NCI-H748 treated with DMSO at 0.1 percent for 48 hours (cell line): ENCODE measurements around the gene KLK11.
"Not testable (repeated sequence)": the region's sequence is repeated elsewhere in the genome, so short reads cannot be mapped to it uniquely, and the experiment has no call there.

Source experiments
- DNase-seq: peaks from one replicate; lab custom pipeline; 2025; lab: John Stamatoyannopoulos, UW

KLK11 gene

DNA sequence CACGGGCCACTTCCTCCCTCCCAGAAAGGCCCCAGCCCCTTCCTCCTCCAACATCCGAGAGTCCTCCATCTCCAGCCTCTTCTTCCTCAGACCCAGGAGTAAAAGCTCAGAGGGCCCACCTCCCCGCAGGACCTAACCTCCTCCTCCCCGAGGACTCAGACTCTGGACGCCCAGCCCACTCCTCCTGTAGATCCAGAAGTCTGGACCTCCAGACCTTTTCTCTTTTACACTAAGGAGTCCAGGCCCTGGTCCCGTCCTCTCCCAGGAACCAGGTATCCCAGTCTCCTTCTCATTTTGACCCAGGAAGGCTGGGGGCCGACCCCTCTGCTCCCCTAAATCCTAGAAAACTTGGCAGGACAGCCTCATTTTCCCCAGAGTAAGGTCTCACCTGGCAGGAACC, 23.1 kb downstream of the KLK11 start:
- no peak for DNase-seq

DNA sequence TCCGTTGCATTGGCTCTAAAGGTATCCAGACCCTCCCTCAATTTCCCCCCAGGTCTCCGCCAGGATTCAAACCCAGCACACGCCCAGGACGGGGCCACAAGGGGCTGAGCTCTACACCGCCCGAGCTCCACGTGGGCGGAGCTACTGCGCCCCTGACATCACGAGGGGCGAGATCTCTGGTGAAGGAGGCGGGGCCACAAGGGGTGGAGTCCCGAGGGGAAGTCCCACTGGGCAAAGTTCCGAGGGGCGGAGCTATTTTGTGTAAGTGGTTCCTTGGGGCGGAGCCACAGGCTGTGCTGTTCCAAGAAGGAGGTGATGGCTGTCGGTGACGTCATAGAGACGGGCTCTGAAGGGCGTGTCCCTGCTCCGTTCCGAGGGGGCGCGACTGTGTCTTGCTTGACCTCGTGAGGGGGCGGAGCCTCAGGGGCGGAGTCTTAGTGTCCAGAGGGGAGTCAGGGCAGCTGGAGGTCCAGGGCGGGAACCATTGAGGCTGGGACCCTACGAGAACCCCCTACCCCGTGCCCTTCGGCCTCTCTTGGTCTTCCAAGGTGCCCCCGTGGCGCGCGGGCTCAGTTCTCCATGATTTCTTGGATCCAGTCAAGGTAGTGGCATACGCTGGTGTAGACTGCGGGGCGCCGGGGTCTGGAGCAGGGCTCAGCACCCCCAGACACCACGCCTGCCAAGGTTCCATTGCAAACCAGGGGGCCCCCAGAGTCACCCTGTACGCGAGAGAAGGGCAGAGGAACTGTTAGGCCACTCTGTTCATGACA, 23.7 kb downstream of the KLK11 start:
- DNase-seq: no peak

DNA sequence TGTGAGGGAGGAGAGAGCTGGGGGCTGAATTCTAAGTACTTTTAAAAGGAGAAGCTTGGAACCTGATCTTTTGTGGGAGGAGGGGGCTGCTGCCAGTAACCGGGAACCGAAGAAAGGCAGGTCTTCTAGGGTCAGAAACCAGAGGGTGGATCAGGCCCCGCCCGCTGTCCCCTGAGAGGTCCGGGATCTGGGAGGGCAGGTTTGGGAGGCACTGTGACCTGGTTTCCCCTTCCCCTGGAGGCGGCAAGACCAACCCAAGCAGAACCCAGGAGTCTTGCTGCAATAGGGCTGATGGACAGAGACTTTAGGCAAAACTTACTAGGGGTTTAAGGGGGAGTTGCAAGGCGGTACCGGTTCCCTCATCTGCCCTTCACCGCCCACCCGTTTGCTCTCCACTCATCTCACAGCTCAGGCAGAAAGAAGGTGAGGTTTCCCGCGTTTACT, 24.3 kb downstream of the KLK11 start:
- no peak for DNase-seq

DNA sequence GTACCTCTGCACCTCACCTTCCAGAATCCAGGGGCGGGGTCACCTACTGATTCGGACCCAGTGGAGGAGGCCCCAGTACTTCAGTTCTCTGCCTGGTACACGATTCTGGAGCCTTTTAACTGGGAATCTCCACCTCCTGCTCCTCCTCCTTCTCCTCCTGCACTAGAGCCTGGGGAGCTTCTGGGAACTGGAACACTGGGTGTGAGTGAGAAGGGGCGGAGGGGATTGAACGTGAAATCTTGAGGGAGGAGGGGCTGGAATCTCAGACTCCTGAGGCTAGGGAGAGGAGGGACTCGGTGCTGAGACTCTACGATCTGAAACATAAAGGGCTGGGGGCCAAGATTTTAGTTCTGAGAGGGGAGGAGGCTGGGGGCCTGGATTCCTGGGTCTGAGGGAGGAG, 24.9 kb downstream of the KLK11 start, which contains the start of gene KLK8:
Gene KLK8 (minus strand): TSS at position 90 of the 400 bp plus-strand sequence. CDS start 437 bp downstream, outside the sequence.
- no peak for DNase-seq

DNA sequence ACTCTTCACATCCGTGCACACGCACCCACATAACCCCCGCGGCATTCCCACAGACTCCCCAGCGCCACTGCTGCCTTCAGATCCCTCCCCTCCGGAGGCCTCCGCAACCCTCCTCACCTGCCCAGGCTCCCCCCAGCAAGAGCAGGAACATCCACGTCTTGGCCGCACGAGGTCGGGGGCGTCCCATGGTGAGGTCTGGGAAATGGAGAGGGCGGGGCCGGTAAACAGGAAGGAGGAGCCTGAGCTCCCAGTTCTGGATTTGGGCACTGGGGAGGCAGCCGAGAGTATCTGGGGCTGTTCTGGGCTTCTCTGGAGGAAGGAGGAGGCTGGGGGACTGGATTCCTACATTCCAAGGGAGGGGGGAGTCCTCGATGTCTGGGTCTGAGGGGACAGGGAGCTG, 25.4 kb downstream of the KLK11 start:
- DNase-seq: no peak

DNA sequence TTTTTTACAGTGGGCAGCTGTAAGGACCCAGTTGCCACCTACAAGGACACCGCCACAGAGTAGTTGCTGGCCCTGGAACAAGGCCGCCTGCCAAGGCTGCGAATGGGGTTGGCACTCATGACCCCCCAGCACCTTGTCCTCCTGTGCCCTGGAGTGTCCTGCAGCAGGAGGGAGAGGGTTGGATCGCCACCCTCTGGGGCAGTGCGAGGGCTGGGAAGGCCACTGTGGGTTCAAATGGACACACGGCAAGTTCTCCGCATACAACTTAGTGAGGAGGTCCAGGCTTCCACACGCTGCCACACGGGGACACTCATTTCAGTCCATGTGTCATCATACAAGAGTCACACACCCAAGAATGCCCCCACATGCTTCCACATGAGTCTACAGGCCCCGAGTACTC, 26.0 kb downstream of the KLK11 start:
- DNase-seq: no peak

DNA sequence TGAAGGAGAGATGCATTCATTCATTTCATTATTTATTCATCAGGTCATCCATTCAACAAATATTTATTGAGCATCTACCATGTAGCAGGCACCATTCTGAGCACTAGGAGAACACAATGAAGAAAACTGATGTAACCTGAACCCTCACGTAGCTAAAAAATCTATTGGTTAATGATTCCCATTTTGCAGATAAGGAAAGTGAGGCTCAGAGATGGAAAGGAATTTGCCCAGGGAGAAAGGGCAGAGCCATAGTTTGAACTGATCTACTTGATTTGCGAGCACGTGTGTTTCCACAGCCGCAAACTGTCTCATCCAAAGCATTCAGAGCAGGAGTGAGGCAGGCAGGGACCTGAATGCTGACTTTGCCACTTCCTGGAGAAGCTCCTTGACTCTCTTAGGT, 27.7 kb downstream of the KLK11 start:
- no peak for DNase-seq

DNA sequence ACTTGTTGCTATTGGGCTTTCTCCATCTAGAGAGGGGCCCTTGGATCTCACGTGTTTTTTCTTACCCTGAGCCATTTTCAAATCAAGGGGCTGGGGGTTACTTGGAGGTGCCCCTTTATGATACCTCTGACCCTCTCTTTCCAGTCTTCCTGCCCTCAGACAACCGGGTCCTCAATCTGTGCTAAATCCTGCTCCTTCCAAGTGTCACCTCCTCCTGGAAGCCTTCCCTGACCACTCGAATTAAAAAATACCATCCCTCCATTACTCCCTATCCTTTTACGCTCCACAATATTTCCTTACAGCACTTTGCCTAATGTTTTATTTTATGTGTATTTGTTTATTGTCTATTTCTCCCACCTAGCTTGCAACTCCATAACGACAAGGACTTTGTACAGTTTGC, 28.4 kb downstream of the KLK11 start:
- no peak for DNase-seq

DNA sequence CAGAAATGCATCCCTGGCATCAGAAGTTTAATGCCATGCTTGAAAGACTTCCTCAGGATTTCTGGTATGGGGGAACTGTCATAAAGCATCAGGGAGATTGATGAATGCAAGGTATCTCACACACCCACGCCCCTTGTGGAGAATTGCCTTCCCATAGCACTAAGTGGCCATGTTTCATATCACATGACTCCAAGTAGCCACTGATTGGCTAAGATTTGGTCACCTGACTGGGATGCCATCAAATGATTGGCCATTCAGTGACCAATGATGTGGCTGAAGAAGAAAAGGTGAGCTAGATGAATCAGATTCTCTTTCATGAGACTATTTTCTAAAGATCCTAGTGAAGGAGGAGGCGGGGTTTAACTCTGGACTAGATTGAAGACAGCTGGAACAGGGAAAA, 32.3 kb downstream of the KLK11 start:
- DNase-seq: no peak

DNA sequence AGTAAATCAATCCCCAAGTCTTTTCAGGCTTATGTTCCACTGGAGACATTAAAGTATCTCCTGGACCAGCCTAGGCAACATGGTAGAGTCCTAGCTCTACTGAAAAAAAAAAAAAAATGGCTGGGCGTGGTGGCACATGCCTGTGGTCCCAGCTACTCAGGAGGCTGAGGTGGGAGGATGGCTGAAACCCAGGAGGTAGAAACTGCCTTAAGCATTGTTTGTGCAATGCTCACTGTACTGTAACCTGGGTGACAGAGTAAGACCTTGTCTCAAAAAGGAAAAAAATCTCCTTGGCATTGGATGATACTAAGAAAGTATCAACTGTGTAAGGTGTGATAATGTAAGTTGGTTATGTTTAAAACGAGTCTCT, 33.8 kb downstream of the KLK11 start:
- no peak for DNase-seq

DNA sequence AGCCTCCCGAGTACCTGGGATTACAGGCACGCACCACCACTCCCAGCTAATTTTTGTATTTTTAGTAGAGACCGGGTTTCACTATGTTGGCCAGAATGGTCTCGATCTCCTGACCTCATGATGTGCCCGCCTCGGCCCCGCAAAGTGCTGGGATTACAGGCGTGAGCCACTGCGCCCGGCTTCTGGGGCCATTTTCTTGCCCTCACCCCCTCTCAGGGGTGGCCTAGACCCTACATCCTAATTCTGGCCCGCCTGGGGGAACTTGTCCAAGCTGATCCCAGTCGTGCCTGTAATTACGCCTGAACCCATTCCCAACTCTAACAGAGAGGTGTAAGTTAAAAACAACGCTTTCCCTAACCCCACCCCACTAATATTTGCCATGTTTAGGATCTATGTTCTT, 42.0 kb downstream of the KLK11 start:
- DNase-seq: not testable (repeated sequence)

DNA sequence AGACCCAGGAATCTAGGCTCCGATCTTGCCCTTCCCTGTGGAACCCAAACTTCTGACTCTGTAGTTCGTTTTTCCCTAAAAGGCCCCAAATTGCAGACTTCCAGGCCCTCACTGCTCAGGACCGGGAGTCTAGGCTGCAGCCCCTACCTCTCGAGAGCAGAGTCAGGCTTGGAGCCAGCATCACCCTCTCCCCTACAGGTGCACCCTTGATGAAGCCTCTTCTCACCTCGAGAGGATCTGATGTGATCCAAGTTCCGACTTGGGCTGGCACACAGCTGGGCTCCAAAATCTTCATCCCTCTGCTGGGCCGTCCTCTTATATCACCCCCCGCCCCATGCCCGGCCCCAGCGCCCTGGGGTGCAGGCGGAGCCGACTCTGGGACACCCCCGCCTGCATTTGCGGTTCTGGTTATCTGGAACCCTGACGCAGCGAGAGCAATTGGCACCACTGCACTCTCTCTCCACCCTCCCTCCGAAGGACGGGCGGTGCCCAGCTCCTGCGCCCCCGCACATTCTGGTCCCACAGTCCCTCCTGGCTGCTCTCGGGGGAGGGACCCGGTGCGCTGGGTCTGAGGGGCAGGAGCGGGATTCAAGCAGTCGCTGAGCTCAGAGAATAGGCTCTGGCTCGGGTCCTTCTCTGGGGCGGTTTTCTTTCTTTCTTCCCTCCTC, 42.7 kb downstream of the KLK11 start, which contains the start of gene KLK7:
Gene KLK7 (minus strand): TSS at position 293 of the 668 bp plus-strand sequence. CDS start 1,518 bp downstream, outside the sequence.
- DNase-seq: no peak

DNA sequence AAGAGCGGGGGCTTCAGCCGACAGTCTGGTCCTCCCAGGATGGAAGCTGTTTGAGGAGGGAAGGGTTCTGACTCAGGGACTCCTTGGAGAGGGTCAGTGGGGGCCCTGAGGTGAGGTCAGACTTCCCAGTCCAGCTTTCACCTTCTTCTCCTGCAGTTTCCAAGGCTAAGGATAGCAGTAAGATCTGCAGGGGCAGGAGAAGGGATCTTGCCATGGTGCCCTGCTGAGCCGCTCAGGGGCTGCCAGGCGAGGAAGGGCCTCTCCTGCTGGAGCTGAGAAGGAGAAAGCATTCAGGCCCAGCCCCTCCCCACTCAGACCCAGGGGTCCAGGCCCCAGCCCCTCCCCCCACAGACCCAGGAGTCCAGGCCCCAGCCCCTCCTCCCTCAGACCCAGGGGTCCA, 44.2 kb downstream of the KLK11 start:
- DNase-seq: no peak

DNA sequence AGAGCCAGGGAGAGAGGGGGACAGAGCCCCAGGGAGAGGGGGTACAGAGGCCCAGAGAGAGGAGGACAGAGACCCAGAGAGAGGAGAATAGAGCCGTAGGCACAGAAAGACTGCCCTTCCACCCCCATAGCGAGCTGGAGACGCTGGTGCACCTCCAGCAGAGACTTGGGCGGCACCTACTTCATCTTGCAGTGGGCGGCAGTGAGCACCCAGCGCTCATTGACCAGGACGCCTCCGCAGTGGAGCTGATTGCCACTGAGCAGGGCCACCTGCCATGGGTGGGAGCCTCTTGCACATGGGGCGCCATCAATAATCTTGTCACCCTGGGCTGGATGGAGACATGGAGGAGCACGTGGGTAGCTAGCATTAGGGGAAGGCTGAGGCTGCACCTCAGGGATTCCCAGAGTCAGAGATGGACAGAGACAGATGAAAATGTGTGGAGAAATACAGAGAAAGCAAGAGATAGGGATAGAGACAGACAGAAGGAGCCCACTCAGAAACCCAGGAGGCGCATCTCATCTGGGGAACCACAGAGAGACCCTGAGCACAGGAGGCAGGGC, 44.7 kb downstream of the KLK11 start:
- no peak for DNase-seq

DNA sequence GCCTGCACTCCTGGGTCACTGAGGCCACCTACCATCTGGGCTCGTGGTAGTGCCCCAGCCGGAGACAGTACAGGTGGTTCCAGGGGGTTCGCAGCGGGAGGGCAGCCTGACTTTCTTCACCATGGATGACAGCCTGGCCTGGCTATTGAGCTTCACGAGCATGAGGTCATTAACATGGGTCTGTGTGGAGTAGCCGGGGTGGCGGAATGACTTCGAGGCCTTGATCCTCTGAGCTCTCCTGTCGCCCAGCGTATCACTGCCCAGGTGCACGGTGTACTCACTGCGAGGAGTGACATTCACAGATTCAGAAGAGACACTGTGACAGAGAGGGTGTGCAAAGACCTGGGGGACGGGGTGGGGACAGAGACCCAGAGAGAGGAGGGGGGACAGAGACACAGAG, 46.2 kb downstream of the KLK11 start:
- DNase-seq: no peak

DNA sequence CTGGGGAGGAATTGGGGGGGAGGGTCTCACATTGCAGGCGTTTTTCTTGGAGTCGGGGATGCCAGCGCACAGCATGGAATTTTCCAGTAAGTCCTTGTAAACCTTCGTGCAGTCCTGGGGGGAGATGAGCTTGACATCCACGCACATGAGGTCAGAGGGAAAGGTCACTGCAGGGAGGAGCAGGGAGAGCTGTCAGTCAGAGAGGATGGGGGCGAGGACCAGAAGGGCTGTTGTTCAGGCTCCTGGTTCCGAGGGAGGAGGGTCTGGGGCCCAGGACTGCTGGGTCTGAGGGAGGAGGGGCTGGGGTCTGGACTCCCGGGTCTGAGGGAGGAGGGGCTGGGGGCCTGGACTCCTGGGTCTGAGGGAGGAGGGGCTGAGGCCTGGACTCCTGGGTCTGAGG, 46.7 kb downstream of the KLK11 start:
- no peak for DNase-seq

DNA sequence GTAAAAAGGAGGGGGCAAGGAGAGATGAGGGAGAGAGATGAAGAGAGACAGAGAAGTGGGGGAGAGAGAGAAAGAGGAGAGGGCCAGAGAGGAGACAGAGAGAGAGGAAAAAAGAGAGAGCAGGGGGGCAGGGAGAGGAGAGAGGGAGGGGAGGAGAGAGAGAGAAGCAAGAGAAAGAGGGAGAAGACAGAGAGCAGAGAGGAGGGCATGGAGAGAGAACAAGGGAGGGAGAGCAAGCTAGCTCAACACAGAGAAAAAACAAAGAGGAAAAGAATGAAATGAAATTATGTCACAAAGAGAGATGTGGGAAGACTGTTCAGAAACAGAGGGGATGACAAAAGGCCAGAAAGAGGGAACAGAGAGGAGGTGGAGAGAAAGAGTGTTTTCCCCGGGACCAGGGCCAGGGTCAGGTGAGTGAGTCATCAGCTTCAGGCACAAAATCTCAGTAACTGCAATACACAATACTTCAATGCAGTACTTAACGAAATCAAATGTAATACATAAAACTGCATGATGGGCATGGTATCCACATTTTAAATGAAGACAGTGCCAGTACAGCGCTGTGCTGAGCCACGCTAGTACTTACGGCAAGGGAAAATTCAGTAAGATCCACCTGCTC, 47.5 kb downstream of the KLK11 start:
- no peak for DNase-seq

DNA sequence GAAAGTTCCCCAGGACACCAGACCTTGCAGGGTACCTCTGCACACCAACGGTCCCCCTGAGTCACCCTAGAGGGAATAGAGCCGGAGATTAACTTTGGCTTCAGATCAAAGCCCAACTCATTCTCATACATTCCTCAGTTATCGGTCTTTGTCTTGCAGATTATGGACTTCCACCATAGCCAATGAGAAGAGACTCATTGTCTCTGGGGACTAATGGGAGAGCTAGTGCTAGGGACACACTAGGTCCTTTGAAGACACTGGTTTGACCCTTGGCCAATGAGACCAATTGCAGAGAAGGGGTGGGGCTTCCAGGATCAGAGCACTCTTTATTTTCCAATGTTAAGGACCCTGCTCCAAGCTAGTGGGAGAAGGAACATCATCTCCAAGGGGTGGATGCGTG, 48.8 kb downstream of the KLK11 start:
- no peak for DNase-seq

DNA sequence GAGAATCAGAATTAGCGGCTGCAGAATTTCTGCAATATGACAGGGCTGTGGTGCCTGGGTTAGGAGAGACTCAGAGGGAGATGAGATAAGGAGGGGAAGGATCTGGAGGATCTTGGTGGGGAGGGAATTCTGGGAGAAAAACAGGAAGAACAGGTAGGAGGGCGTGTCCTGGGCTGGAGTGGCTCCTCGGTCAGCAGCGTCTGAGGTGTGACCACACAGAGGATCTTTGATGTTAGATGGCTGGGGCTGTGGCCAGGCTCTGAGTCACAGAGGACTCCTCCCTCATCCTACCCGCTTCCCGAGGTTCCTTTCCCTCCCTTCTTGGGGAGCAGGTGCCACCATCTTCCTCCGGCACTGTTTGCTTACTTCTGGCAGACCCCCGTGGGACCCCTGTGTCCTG, 50.6 kb downstream of the KLK11 start:
- no peak for DNase-seq

DNA sequence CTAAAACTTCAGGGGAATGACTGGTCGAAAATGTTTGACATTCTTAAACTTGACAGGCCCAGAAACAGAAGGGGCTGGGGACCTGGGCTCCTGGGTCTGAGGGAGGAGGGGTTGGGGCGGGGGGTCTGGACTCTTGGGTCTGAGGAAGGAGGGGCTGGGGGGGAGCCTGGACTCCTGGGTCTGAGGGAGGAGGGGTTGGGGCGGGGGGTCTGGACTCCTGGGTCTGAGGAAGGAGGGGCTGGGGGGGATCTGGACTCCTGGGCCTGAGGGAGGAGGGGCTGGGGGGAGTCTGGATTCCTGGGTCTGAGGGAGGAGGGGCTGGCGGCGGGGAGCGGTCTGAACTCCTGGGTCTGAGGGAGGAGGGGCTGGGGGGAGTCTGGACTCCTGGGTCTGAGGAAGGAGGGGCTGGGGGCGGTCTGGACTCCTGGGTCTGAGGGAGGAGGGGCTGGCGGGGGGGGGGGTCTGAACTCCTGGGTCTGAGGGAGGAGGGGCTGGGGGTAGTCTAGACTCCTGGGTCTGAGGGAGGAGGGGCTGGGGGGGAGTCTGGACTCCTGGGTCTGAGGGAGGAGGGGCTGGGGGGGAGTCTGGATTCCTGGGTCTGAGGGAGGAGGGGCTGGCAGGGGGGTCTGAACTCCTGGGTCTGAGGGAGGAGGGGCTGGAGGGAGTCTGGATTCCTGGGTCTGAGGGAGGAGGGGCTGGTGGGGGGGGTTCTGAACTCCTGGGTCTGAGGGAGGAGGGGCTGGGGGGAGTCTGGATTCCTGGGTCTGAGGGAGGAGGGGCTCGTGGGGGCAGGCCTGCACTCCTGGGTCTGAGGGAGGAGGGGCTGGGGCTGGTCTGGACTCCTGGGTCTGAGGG, 51.5 kb downstream of the KLK11 start:
- no peak for DNase-seq

DNA sequence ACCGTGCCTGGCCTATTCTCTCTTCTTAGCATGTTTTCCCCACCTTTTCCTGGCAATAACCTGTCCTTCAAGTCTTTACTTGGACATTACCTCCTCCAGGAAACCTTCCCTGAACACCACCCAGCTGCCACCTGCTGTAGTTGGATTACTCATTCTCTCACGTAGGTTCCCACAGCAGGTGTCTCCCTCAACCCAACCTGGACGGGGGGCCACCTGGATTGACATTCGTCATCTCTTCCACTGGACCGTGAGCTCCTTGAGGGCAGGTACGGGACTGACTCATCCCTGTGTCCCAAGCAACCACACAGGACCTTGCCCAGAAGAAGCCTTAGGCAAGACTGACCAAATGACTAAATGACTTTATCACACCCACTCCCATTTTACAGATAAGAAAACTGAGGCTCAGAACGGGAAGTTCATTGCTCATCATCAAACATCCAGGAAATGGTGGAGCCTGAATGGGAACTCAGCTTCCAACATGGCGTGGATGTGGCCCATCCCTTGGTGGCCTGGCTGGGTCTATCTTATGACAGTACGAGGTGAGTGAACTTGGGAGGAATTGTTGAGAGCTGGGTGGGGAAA, 53.5 kb downstream of the KLK11 start:
- DNase-seq: no peak
